ENCODE measurements around the gene TTC14. TPM values are rescaled to one million over a fixed set of nuclear protein-coding genes. Genes with fewer than 3 reads are reported as not detected.
"Not testable (repeated sequence)": the region's sequence is repeated elsewhere in the genome, so short reads cannot be mapped to it uniquely, and the experiment has no call there.

TTC14 gene
- polyA plus RNA-seq, 1 donor from 2014 or later: 163 TPM

GRCh38 chr3:180580934-180581333, 21.0 kb upstream of the TTC14 start:
- Histone ChIP-seq H3K27me3 (ENCODE audit: insufficient read depth, low read depth, low read length) (no peaks in the 10 kb centered on the region), H3F3A (ENCODE audit: insufficient read depth, low read length, poor library complexity, severe bottlenecking) (no peaks in the 10 kb centered on the region), H3K27ac (ENCODE audit: low read length) (no peak overlapping the region), H4K20me1 (ENCODE audit: insufficient read depth) (no peaks in the 10 kb centered on the region), H3K36me3 (ENCODE audit: insufficient read depth, low read length) (no peaks in the 10 kb centered on the region), H3K9me3 (ENCODE audit: low read length) (no peaks in the 10 kb centered on the region), H2AFZ (ENCODE audit: low read depth, low read length) (no peak overlapping the region), H3K9ac (ENCODE audit: low read length) (no peak overlapping the region), H3K4me3 (ENCODE audit: low read length) (no peak overlapping the region), H3K9me2 (ENCODE audit: insufficient read depth, low read length) (no peaks in the 10 kb centered on the region), H3K79me2 (replicated peaks; ENCODE audit: insufficient read depth, low read length) (no peaks in the 10 kb centered on the region), H3K4me2 (ENCODE audit: low read length) (no peak overlapping the region)
- TF ChIP-seq POLR2AphosphoS5 (IDR thresholded peaks at IDR 0.05) (no peak), EP300 (conservative IDR thresholded peaks at IDR 0.05; ENCODE audit: poor library complexity, severe bottlenecking) (no peak)
- TF ChIP-seq, protein P1, sequence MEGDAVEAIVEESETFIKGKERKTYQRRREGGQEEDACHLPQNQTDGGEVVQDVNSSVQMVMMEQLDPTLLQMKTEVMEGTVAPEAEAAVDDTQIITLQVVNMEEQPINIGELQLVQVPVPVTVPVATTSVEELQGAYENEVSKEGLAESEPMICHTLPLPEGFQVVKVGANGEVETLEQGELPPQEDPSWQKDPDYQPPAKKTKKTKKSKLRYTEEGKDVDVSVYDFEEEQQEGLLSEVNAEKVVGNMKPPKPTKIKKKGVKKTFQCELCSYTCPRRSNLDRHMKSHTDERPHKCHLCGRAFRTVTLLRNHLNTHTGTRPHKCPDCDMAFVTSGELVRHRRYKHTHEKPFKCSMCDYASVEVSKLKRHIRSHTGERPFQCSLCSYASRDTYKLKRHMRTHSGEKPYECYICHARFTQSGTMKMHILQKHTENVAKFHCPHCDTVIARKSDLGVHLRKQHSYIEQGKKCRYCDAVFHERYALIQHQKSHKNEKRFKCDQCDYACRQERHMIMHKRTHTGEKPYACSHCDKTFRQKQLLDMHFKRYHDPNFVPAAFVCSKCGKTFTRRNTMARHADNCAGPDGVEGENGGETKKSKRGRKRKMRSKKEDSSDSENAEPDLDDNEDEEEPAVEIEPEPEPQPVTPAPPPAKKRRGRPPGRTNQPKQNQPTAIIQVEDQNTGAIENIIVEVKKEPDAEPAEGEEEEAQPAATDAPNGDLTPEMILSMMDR (IDR thresholded peaks at IDR 0.05; ENCODE audit: poor library complexity, severe bottlenecking): no peak
- TF ChIP-seq, protein P2, sequence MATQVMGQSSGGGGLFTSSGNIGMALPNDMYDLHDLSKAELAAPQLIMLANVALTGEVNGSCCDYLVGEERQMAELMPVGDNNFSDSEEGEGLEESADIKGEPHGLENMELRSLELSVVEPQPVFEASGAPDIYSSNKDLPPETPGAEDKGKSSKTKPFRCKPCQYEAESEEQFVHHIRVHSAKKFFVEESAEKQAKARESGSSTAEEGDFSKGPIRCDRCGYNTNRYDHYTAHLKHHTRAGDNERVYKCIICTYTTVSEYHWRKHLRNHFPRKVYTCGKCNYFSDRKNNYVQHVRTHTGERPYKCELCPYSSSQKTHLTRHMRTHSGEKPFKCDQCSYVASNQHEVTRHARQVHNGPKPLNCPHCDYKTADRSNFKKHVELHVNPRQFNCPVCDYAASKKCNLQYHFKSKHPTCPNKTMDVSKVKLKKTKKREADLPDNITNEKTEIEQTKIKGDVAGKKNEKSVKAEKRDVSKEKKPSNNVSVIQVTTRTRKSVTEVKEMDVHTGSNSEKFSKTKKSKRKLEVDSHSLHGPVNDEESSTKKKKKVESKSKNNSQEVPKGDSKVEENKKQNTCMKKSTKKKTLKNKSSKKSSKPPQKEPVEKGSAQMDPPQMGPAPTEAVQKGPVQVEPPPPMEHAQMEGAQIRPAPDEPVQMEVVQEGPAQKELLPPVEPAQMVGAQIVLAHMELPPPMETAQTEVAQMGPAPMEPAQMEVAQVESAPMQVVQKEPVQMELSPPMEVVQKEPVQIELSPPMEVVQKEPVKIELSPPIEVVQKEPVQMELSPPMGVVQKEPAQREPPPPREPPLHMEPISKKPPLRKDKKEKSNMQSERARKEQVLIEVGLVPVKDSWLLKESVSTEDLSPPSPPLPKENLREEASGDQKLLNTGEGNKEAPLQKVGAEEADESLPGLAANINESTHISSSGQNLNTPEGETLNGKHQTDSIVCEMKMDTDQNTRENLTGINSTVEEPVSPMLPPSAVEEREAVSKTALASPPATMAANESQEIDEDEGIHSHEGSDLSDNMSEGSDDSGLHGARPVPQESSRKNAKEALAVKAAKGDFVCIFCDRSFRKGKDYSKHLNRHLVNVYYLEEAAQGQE (IDR thresholded peaks at IDR 0.05; ENCODE audit: borderline replicate concordance): no peak

DNA sequence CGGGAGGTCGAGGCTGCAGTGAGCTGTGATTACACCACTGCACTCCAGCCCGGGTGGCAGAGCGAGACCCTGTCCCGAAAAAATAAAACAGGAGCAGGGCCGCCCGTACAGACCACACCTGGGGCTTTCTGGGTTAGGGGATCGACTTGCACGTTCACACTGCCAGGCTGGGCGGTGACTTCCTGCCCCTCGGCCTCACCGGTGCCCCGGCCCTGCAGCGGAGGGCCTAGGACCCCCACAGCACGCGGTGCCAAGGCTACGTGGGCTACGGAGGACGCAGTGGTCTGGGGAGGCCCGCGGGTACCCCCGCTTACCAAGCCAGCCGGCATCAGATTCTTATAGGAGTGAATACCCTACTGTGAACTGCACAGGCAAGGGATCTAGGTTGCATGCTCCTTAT, 11.6 kb upstream of the TTC14 start:
- H3K9me2 ChIP-seq (ENCODE audit: insufficient read depth, low read length): no peaks in the 10 kb centered on the region
- TF ChIP-seq, protein P2 (IDR thresholded peaks at IDR 0.05; ENCODE audit: borderline replicate concordance): no peak
- TF ChIP-seq EP300 (conservative IDR thresholded peaks at IDR 0.05; ENCODE audit: poor library complexity, severe bottlenecking) (no peak), POLR2AphosphoS5 (IDR thresholded peaks at IDR 0.05) (no peak), EZH2 (IDR thresholded peaks at IDR 0.05; ENCODE audit: borderline replicate concordance, insufficient read depth, low read length, poor library complexity, severe bottlenecking) (no peak), MXI1 (conservative IDR thresholded peaks at IDR 0.05; ENCODE audit: poor library complexity, severe bottlenecking) (no peak), SMC3 (conservative IDR thresholded peaks at IDR 0.05; ENCODE audit: poor library complexity) (no peak), RAD21 (conservative IDR thresholded peaks at IDR 0.05) (no peak), TAF1 (IDR thresholded peaks at IDR 0.05; ENCODE audit: low read depth) (no peak)
- TF ChIP-seq, protein P1 (IDR thresholded peaks at IDR 0.05; ENCODE audit: poor library complexity, severe bottlenecking): no peak
- H3K4me2 ChIP-seq (ENCODE audit: low read length): no peak overlapping the region
- no peaks in the 10 kb centered on the region for H3K9me3 ChIP-seq (ENCODE audit: low read length)
- no peaks in the 10 kb centered on the region for H3K79me2 ChIP-seq (replicated peaks; ENCODE audit: insufficient read depth, low read length)
- H3K27ac ChIP-seq (ENCODE audit: low read length): no peak overlapping the region
- no peaks in the 10 kb centered on the region for H3K36me3 ChIP-seq (ENCODE audit: insufficient read depth, low read length)
- H2AFZ ChIP-seq (ENCODE audit: low read depth, low read length): no peak overlapping the region
- H3K27me3 ChIP-seq (ENCODE audit: insufficient read depth, low read depth, low read length): no peaks in the 10 kb centered on the region
- no peaks in the 10 kb centered on the region for H3F3A ChIP-seq (ENCODE audit: insufficient read depth, low read length, poor library complexity, severe bottlenecking)
- H4K20me1 ChIP-seq (ENCODE audit: insufficient read depth): no peaks in the 10 kb centered on the region
- H3K4me3 ChIP-seq (ENCODE audit: low read length): no peak overlapping the region
- no peak overlapping the region for H3K9ac ChIP-seq (ENCODE audit: low read length)

DNA sequence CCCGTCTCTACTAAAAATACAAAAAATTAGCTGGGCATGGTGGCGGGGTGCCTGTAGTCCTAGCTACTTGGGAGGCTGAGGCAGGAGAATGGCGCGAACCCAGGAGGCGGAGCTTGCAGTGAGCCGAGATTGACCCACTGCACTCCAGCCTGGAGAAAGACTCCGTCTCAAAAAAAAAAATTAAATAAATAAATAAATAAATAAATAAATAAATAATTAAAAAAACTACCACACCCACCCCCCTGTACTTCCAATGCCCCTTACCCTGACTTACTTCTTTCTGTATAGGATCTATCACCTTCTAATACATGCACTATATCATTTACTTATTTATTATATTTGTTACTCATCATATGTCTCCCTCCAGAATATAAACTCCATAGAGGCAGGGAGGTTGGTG, 8.3 kb upstream of the TTC14 start:
- H3K4me3 ChIP-seq (ENCODE audit: low read length); H2AFZ ChIP-seq (ENCODE audit: low read depth, low read length); H3K9me2 ChIP-seq (ENCODE audit: insufficient read depth, low read length); H3K9ac ChIP-seq (ENCODE audit: low read length); H3K9me3 ChIP-seq (ENCODE audit: low read length); H3K36me3 ChIP-seq (ENCODE audit: insufficient read depth, low read length); H3F3A ChIP-seq (ENCODE audit: insufficient read depth, low read length, poor library complexity, severe bottlenecking); H3K27me3 ChIP-seq (ENCODE audit: insufficient read depth, low read depth, low read length); H3K4me2 ChIP-seq (ENCODE audit: low read length); H3K27ac ChIP-seq (ENCODE audit: low read length); H4K20me1 ChIP-seq (ENCODE audit: insufficient read depth); H3K79me2 ChIP-seq (replicated peaks; ENCODE audit: insufficient read depth, low read length): not testable (repeated sequence)
